NCI-H1105 treated with DMSO at 0.1 percent for 48 hours (cell line): Measurements from ENCODE around the gene KIAA1755.

Source experiments
- DNase-seq: peaks from one replicate; lab custom pipeline; 2025; lab: John Stamatoyannopoulos, UW

KIAA1755 gene, protein sequence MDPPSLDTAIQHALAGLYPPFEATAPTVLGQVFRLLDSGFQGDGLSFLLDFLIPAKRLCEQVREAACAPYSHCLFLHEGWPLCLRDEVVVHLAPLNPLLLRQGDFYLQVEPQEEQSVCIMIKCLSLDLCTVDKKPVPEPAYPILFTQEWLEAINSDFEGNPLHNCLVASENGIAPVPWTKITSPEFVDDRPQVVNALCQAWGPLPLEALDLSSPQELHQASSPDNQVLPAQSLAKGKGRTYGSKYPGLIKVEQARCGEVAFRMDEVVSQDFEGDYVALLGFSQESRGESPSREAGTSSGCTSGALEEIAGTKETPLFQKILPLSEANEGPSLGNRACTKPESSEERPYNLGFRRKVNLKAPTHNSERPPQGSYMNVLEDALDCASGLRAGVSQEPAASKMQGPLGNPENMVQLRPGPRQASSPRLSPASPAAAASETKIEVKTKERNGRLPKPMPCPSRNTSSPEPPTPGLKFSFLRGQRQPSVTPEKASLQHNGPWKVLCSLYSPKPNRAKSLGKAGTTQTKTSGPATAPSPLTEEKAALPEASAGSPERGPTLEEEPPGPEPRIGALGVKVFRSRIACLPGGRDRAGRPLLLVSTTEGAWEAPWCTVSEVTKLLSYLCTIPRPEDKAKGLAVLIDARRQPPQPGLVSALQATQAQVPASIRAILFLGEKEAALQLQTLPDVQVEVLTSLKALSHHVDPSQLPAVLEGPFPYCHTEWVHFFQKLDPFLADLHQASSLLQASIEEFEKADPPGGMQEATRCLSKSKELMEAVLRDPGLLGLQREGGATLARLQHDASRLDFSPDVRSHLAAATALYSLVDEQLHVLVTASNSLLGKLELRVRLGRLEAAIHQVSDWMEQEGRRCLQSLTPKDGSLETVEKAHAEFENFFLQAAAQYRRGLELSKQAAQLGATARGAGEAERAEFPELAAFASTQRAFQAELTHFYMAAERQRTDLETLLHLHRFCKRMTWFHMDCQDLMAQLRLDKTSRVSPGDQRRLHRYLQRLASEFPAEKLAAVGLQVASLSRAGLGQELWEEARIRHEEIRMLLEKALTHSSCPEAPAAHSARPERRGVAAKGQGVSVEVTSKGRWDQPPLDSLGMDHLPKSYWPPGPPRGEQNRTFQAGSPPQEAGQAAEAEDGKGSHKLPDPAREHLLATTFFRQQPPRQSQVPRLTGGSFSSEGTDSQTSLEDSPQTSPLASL

GRCh38 chr20:38260378-38261053 is at the start of gene KIAA1755:
KIAA1755 (minus strand) TSS chr20:38260735; CDS start chr20:38260500, 235 bp downstream.
- DNase-seq, result peak; percentile 20

DNA sequence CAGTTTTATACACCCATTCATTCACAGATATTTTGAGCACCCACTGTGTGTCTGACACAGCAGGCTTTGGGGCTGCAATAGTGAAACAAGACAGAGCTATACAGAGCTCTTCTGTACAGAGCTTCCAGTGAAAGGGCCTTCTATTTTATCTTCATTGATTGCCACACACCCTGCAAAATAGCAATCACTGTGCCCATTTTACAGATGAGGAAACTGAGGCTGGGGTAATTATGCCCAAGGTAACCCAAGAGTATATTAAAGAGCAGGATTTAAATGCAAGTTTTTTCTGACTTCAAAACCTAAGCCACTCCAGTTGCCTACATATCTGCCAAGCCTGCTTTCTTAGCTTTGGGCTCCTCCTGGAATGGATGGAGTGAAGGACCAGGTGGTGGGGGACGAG is 47.9 kb upstream of the KIAA1755 start:
- no peak for DNase-seq

DNA sequence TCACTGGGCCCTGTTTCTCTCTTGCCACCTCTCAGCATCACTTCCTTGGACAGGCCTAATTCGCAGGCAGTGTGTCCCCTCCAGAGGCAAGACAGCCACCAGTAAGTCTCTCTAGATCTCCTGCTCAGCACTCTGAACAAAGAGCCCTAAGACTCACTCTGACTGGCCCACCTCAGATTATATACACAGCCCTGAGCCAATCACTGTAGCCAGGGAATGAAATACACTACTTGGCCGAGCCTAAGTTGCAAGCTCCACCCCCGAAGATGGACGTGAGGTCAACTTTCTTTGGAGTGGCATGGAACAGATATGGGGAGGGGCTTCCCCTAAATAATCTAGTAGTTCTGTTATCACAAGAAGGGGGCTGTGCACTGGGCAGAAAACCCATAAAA is 47.5 kb upstream of the KIAA1755 start:
- DNase-seq, result no peak

DNA sequence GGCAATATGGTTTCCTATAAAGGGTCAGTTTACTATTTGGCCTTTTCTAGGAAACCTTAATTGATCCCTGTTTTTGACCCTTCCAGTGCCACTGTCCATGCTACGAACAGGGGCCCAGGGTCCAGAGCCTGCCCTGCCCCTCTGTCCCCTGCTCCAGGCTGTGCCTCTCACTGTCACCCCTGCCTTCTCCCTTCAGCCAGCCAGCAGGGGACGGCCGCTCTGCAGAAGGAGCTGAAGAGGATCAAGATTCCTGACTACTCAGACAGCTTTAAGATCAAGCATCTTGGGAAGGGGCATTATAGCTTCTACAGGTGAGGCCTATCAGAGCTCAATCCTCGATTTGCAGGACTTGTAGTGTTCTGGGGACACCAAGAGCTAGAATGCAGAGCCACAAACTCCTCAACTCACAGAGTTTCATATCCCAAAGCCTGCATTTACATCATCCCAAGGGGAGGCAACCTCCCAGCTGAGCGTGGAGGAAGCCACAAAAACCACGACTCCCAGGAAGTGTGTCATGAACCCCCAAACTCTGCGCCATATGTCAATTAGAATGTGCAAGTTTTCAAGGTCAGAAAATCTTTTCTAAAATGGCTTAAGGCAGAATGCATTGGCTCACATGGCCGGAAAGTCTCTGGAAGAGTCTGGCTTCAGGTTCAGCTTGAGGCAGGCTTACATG is 47.0 kb upstream of the KIAA1755 start:
- DNase-seq, result no peak

DNA sequence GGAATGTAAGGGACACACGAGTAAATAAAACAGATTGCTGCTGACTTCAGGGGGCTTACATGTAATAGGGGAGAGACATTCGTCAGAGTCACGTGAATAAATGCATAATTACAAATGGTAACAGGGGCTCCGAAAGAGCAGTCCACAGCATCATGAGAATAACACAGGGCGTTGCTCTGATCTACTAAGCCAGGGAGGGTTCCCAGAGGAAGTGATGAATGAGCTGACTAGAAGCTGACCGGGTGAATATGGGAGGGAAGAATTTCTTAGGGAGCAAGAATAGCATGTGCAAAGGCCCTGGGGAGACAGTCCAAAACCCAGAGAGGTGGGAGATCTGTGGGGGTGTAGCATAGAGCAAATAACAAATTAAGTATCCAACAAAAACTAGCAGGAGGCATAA is 45.8 kb upstream of the KIAA1755 start:
- DNase-seq, result no peak

DNA sequence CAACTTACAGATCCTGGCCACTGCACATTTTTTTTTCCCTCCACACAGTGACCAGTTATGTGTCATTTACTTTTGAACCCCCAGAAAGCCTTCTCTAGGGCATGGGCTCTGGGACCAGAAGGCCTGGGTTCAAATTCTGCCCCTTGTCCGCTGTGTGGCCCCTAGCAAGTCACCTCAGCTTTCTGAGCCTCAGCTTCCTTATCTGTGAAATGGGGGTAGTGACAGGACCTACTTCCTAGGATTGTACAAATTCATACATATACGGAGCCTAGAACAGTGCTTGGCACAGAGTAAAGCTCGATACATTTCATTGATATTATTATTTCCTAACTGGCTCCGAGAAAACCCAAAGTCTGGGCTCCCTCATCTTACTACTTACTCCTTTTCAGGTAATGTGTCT is 45.0 kb upstream of the KIAA1755 start:
- DNase-seq, result no peak

- no peak for DNase-seq
Measured at GRCh38 chr20:38304845-38305447, 44.4 kb upstream of the KIAA1755 start.

GRCh38 chr20:38303908-38304379 is 43.4 kb upstream of the KIAA1755 start, which contains the start of gene BPI:
BPI (plus strand) TSS chr20:38304156; CDS start chr20:38304224, 68 bp downstream.
- no peak for DNase-seq

DNA sequence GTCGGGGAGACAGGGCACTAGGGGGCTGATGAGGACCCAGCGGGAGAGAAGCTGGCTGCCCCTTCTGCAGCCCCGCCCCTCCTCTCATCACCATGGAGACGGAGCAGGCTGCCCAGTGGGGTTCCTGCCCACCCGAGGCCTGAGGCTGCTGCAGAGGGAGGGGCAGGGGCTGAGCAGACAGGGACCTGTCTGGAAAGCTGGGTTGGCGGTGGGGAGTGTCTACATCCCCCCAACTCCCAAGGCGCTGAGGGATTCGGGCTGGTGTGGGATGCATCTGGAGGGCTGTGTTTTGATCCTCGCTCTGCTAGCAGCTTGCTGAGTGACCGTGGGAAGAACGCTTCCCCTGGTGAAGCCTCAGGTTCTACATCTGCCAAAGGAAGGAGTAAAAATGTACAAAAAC is 42.3 kb upstream of the KIAA1755 start:
- no peak for DNase-seq

GRCh38 chr20:38301309-38301708 is 40.8 kb upstream of the KIAA1755 start:
- no peak for DNase-seq

DNA sequence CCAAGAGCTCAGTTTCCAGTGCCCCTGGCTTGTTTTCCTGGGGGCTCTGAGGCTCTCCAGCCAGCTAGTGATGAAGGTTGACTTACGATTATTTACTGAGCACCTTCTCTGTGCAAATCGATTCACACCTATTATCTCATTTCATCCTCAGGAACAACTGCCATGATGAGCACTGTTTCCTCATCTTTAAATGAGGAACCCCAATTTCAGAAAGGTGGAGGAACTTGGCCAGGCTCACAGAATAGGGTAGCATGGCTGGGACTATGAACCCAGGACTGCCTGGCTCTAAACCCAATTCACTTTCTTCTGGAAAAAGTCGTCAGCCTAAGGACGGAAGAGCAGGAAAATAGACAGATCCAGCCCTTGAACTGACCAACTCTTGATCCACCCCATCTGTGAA is 39.9 kb upstream of the KIAA1755 start:
- no peak for DNase-seq

GRCh38 chr20:38299963-38300362 is 39.4 kb upstream of the KIAA1755 start:
- no peak for DNase-seq

DNA sequence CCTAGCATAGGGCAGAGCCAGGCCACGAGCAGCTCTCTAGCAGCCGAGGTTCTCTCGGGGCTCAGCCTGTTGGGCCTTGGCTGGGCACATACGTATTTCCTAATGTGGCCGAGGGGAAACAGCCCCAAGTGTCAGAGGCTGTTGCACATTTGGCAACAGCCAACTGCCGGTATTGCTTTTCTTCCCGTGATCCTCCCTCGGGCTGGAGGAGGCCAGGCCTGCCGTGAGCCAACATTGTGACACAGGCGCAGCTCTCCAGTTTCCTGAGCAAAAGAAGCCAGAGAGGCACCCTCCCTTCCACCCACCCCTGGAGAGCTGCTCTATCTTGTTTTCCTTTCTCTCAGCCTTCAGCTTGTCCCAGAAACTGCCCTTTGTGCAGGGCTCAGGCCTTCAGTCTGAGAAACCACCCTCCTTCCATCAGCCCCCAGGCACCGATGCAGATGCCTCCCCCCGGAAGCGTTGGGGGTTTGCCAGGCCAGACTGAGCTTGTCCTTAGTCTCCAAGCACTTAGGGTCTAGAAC is 38.3 kb upstream of the KIAA1755 start:
- DNase-seq, result no peak

DNA sequence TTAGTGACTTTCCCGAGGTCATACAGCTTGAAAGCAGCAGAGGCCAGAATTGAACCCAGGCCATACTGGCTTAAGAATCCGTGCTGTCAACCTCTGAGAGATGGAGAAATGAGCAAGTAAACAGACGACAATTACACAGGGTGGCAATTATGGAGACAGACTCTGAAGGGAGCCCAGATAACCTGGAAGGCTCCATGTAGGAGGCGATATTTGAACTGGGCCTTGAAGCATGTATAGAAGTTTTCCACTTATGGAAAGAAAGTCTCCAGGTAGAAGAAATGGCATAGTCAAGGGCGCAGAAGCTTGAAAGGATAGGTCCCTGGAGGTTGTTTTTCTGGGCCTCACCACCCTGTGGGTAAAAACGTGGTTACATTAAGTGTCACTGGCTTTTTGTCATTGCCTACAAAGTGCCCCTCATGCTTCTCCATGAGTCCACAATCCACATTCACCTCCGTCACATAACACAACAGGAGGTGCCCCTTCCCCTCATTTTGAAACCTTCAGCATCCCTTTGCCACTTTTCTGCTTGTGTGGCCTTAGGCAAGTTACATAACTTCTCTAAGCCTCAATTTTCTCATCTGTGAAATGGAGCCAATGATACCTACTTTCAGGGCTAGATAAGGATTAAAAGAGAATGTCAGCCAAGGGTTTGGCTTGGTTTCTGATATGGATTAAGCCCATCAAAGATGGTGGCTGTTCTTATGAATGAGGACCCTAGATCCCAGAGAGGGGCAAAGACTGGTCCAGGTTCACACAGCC is 37.6 kb upstream of the KIAA1755 start:
- DNase-seq, result no peak

DNA sequence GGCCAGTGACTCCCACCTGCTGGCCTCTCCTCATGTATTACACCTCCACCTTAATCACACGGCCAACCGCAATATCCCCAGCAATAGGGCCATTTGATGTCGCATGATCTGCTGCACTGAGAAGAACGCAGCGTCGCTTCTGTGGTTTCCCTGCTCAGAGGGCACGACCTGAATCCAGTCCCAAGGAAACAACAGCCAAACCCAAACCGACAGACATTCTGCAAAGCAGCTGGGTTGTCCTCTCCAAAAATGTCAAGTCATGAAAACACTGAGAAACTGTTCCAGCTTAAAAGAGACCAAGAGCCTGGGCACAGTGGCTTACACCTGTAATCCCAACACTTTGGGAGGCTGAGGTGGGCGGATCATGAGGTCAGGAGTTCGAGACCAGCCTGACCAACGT is 35.9 kb upstream of the KIAA1755 start:
- DNase-seq, result no peak

GRCh38 chr20:38295811-38296210 is 35.3 kb upstream of the KIAA1755 start:
- no peak for DNase-seq

GRCh38 chr20:38294076-38294591 is 33.6 kb upstream of the KIAA1755 start:
- DNase-seq, result no peak

DNA sequence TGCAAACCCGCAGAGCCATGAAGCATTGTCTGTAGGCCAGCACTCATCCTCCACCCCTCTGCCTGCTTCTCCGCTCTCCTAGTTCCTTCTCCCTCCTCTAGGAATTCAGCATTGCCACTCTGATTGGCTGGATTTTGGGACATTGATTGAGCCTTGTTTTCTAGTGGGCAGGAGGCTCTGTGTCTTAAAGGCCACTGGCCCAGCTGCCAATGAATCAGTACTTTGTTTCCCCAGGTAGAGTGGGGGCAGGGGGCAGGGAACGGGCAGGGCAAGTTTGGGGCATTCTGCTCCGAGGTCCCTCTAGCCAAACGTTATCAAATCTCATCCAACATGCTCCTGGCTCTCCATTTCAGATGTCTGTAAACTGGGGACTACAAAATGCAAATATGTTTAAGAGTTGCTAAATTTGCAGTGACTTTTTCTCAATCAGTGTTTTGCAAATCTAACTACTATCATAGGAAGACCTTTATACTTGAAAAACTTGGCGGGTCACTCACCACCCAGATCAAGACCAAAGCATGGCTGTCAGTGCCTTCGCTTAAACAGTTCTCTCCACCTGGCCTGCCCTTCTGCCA is 33.0 kb upstream of the KIAA1755 start:
- no peak for DNase-seq

- no peak for DNase-seq
Measured at GRCh38 chr20:38291966-38292365, 31.4 kb upstream of the KIAA1755 start.
